ENCODE results near the gene EMCN.

GRCh38 chr4:100367451-100367850, 150.4 kb downstream of the EMCN start:
- TF ChIP-seq CTCF (IDR thresholded peaks at IDR 0.05; ENCODE audit: insufficient read depth, low read length, poor library complexity, severe bottlenecking) (no peak), EZH2phosphoT487 (conservative IDR thresholded peaks at IDR 0.05; ENCODE audit: low read length) (no peak)

Data from SU-DHL-6 (cell line).